22Rv1 (cell line): ENCODE measurements around the gene ACLY.

Experiments
- CTCF ChIP-seq: fragments of 450-650 bp; IDR thresholded peaks from 2 replicates; pipeline ENCODE4 v1.5.1; 2017; ENCODE audit warnings: mild to moderate bottlenecking
- ZFX ChIP-seq: fragments of 450-650 bp; IDR thresholded peaks from 2 replicates; pipeline ENCODE4 v1.6.1; 2017; ENCODE audit warnings: antibody characterized with exemption, borderline replicate concordance

- TF ChIP-seq CTCF: no peak
- no peak for TF ChIP-seq ZFX
Observed at GRCh38 chr17:41864498-41864835, 54.3 kb downstream of the ACLY start.
